OCI-LY3 (cell line): ENCODE measurements around the gene LGR4.
"Not testable (repeated sequence)": the region's sequence is repeated elsewhere in the genome, so short reads cannot be mapped to it uniquely, and the experiment has no call there.

ENCODE experiments used
- H2AFZ ChIP-seq: fragments of 200-600, 300-600 bp; shearing (Covaris generic); 2 replicates; pipeline ENCODE4 v1.6.0; 2014; ENCODE audit warnings: antibody characterized with exemption, low read depth, low read length
- H3K27ac ChIP-seq: fragments of 200-600, 300-600 bp; sonication (generic); 2 replicates; pipeline ENCODE4 v1.5.1; 2014; ENCODE audit warnings: mild to moderate bottlenecking, low read length, moderate library complexity, mixed read lengths
- H3K27me3 ChIP-seq: fragments of 200-600, 300-600 bp; sonication (generic); 2 replicates; pipeline ENCODE4 v1.6.1; 2014; ENCODE audit warnings: low read depth, low read length, mixed read lengths
- H3K36me3 ChIP-seq: fragments of 200-600, 300-600 bp; sonication (generic); replicated peaks from 2 replicates; pipeline ENCODE3; 2014; ENCODE audit warnings: low read depth, low read length, mixed read lengths
- H3K4me1 ChIP-seq: fragments of 300-600, 200-600 bp; sonication (generic); 2 replicates; pipeline ENCODE4 v1.6.1; 2014; ENCODE audit warnings: low read length, mixed read lengths
- H3K4me2 ChIP-seq: fragments of 200-600, 300-600 bp; sonication (generic); 2 replicates; pipeline ENCODE4 v1.6.1; 2014; ENCODE audit warnings: low read length, mixed read lengths
- H3K4me3 ChIP-seq: fragments of 300-600, 200-600 bp; sonication (generic); 2 replicates; pipeline ENCODE4 v1.5.1; 2014; ENCODE audit warnings: antibody characterized with exemption, mild to moderate bottlenecking, low read length, moderate library complexity
- H3K79me2 ChIP-seq: fragments of 300-600, 200-600 bp; shearing (Covaris generic); 2 replicates; pipeline ENCODE4 v1.6.1; 2014; ENCODE audit warnings: mild to moderate bottlenecking, low read length, mixed read lengths
- H3K9ac ChIP-seq: fragments of 300-600, 200-600 bp; shearing (Covaris generic); 2 replicates; pipeline ENCODE4 v1.6.0; 2014; ENCODE audit warnings: mild to moderate bottlenecking, low read length, moderate library complexity
- H3K9me3 ChIP-seq: fragments of 200-600, 300-600 bp; shearing (Covaris generic); 2 replicates; pipeline ENCODE4 v1.6.1; 2014; ENCODE audit warnings: low read length, mixed read lengths; ENCODE audit not compliant: insufficient read depth
- H4K20me1 ChIP-seq: fragments of 200-600, 300-600 bp; sonication (generic); 2 replicates; pipeline ENCODE4 v1.6.1; 2016; ENCODE audit warnings: low read length, mixed read lengths; ENCODE audit not compliant: insufficient read depth
- CTCF ChIP-seq: fragments of 200-600, 300-600 bp; sonication (generic); IDR thresholded peaks from 2 replicates; pipeline ENCODE4 v1.5.1; 2014; ENCODE audit warnings: antibody characterized with exemption, low read length, low read depth
- EZH2phosphoT487 ChIP-seq: fragments of 200-600 bp; shearing (Covaris generic); IDR thresholded peaks from 2 replicates; pipeline ENCODE4 v1.6.1; 2018; ENCODE audit warnings: antibody characterized with exemption, mixed run types, low read depth

Gene LGR4

DNA sequence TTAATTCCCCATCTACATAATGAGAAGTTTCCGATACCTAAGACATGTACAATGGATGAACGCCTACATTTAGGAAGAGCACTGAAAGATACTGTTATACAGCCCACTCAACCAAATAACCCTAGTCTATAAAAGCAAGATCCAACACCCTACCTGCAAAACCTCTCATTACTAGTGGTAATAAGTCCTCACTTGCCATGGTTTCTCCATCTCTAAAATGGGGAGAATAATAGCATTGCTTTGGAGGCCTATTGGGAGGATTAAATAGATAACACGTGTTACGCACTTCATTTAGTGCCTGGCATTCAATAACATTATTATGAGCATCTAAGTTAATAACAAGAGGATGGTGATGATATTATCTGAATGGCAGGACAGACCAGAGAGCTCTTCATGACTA, 16.9 kb downstream of the LGR4 start:
- TF ChIP-seq CTCF (no peak), EZH2phosphoT487 (no peak)
- H3K79me2 ChIP-seq, result no peaks in the 10 kb centered on the region
- H3K9ac ChIP-seq, result no peak overlapping the region
- no peak overlapping the region for H3K27ac ChIP-seq
- no peaks in the 10 kb centered on the region for H3K27me3 ChIP-seq
- no peaks in the 10 kb centered on the region for H3K36me3 ChIP-seq
- H2AFZ ChIP-seq, result no peak overlapping the region
- no peak overlapping the region for H3K4me2 ChIP-seq
- H3K9me3 ChIP-seq, result no peaks in the 10 kb centered on the region
- no peaks in the 10 kb centered on the region for H4K20me1 ChIP-seq
- no peak overlapping the region for H3K4me3 ChIP-seq
- H3K4me1 ChIP-seq, result no peaks in the 10 kb centered on the region

- H3K79me2 ChIP-seq, result no peaks in the 10 kb centered on the region
- no peak overlapping the region for H3K4me2 ChIP-seq
- H3K27ac ChIP-seq, result no peak overlapping the region
- no peaks in the 10 kb centered on the region for H4K20me1 ChIP-seq
- H3K4me3 ChIP-seq, result no peak overlapping the region
- H3K27me3 ChIP-seq, result no peaks in the 10 kb centered on the region
- H3K9me3 ChIP-seq, result no peaks in the 10 kb centered on the region
- no peaks in the 10 kb centered on the region for H3K36me3 ChIP-seq
- TF ChIP-seq EZH2phosphoT487 (no peak), CTCF (no peak)
- no peak overlapping the region for H3K9ac ChIP-seq
- no peak overlapping the region for H2AFZ ChIP-seq
- no peaks in the 10 kb centered on the region for H3K4me1 ChIP-seq
Observed at GRCh38 chr11:27453701-27454100, 18.9 kb downstream of the LGR4 start.

GRCh38 chr11:27452147-27452546, 20.4 kb downstream of the LGR4 start:
- Histone ChIP-seq H3K27me3 (no peaks in the 10 kb centered on the region), H3K4me1 (no peaks in the 10 kb centered on the region), H2AFZ (no peak overlapping the region), H3K4me3 (no peak overlapping the region), H3K27ac (no peak overlapping the region), H3K79me2 (no peaks in the 10 kb centered on the region), H3K9me3 (no peaks in the 10 kb centered on the region), H3K4me2 (no peak overlapping the region), H3K36me3 (no peaks in the 10 kb centered on the region), H4K20me1 (no peaks in the 10 kb centered on the region), H3K9ac (no peak overlapping the region)
- no peak for TF ChIP-seq EZH2phosphoT487
- TF ChIP-seq CTCF, result no peak

GRCh38 chr11:27451244-27451965, 21.2 kb downstream of the LGR4 start:
- TF ChIP-seq EZH2phosphoT487 (no peak), CTCF (no peak)
- no peaks in the 10 kb centered on the region for H3K4me1 ChIP-seq
- no peaks in the 10 kb centered on the region for H3K36me3 ChIP-seq
- no peaks in the 10 kb centered on the region for H3K9me3 ChIP-seq
- H3K27ac ChIP-seq, result no peak overlapping the region
- H3K79me2 ChIP-seq, result no peaks in the 10 kb centered on the region
- H3K4me3 ChIP-seq, result no peak overlapping the region
- H2AFZ ChIP-seq, result no peak overlapping the region
- no peaks in the 10 kb centered on the region for H4K20me1 ChIP-seq
- H3K9ac ChIP-seq, result no peak overlapping the region
- H3K4me2 ChIP-seq, result no peak overlapping the region
- H3K27me3 ChIP-seq, result no peaks in the 10 kb centered on the region

- not testable (repeated sequence) for H3K4me3 ChIP-seq, H2AFZ ChIP-seq, H3K36me3 ChIP-seq, H3K27me3 ChIP-seq, H3K27ac ChIP-seq, H3K4me1 ChIP-seq, H3K9ac ChIP-seq, H3K79me2 ChIP-seq, H4K20me1 ChIP-seq, H3K4me2 ChIP-seq, H3K9me3 ChIP-seq
Observed at GRCh38 chr11:27448184-27448540, 24.4 kb downstream of the LGR4 start.
